ENCODE results near the gene ACTL7A.
"Not testable (repeated sequence)": the region's sequence is repeated elsewhere in the genome, so short reads cannot be mapped to it uniquely, and the experiment has no call there.

The ACTL7A gene

GRCh38 chr9:108848296-108848695, 13.8 kb upstream of the ACTL7A start:
- H3K36me3 ChIP-seq (ENCODE audit: control insufficient read depth, insufficient read depth, low read length); H3K27ac ChIP-seq (ENCODE audit: low read length); DNase-seq (ENCODE audit: low read depth, low spot score); H3K4me3 ChIP-seq (ENCODE audit: low read length); H3K4me1 ChIP-seq (ENCODE audit: control insufficient read depth, insufficient read depth, low read length); H3K9me3 ChIP-seq (ENCODE audit: control insufficient read depth, insufficient read depth, low read length); H3K27me3 ChIP-seq (ENCODE audit: control insufficient read depth, insufficient read depth, low read length): not testable (repeated sequence)
- WGBS (ENCODE audit: insufficient coverage, insufficient read length) = no CpG with 5 or more reads among the region's 8 CpGs

GRCh38 chr9:108850293-108850897, 11.7 kb upstream of the ACTL7A start:
- no CpG with 5 or more reads among the region's 3 CpGs for WGBS (ENCODE audit: insufficient coverage, insufficient read length)
- no peak for DNase-seq (ENCODE audit: low read depth, low spot score)
- H3K27ac ChIP-seq (ENCODE audit: low read length) = no peak overlapping the region
- no peak overlapping the region for H3K4me3 ChIP-seq (ENCODE audit: low read length)
- no peaks in the 10 kb centered on the region for H3K27me3 ChIP-seq (ENCODE audit: control insufficient read depth, insufficient read depth, low read length)
- no peaks in the 10 kb centered on the region for H3K9me3 ChIP-seq (ENCODE audit: control insufficient read depth, insufficient read depth, low read length)
- H3K4me1 ChIP-seq (ENCODE audit: control insufficient read depth, insufficient read depth, low read length) = no peaks in the 10 kb centered on the region
- no peaks in the 10 kb centered on the region for H3K36me3 ChIP-seq (ENCODE audit: control insufficient read depth, insufficient read depth, low read length)

- Histone ChIP-seq H3K9me3 (ENCODE audit: control insufficient read depth, insufficient read depth, low read length) (no peaks in the 10 kb centered on the region), H3K27me3 (ENCODE audit: control insufficient read depth, insufficient read depth, low read length) (no peaks in the 10 kb centered on the region), H3K27ac (ENCODE audit: low read length) (no peak overlapping the region), H3K36me3 (ENCODE audit: control insufficient read depth, insufficient read depth, low read length) (no peaks in the 10 kb centered on the region), H3K4me1 (ENCODE audit: control insufficient read depth, insufficient read depth, low read length) (no peaks in the 10 kb centered on the region), H3K4me3 (ENCODE audit: low read length) (no peak overlapping the region)
- DNase-seq (ENCODE audit: low read depth, low spot score) = no peak
- no CpG with 5 or more reads among the region's 3 CpGs for WGBS (ENCODE audit: insufficient coverage, insufficient read length)
These were observed 10.9 kb upstream of the ACTL7A start for GRCh38 chr9:108851138-108851537.

- no peak for DNase-seq (ENCODE audit: low read depth, low spot score)
- Histone ChIP-seq H3K36me3 (ENCODE audit: control insufficient read depth, insufficient read depth, low read length) (no peaks in the 10 kb centered on the region), H3K27me3 (ENCODE audit: control insufficient read depth, insufficient read depth, low read length) (no peaks in the 10 kb centered on the region), H3K4me3 (ENCODE audit: low read length) (no peak overlapping the region), H3K4me1 (ENCODE audit: control insufficient read depth, insufficient read depth, low read length) (no peaks in the 10 kb centered on the region), H3K27ac (ENCODE audit: low read length) (no peak overlapping the region), H3K9me3 (ENCODE audit: control insufficient read depth, insufficient read depth, low read length) (no peaks in the 10 kb centered on the region)
- no CpG with 5 or more reads among the region's 1 CpG for WGBS (ENCODE audit: insufficient coverage, insufficient read length)
These were observed 10.0 kb upstream of the ACTL7A start for GRCh38 chr9:108852079-108852478.

GRCh38 chr9:108854094-108854493, 8.0 kb upstream of the ACTL7A start:
- no CpG with 5 or more reads among the region's 3 CpGs for WGBS (ENCODE audit: insufficient coverage, insufficient read length)
- no peaks in the 10 kb centered on the region for H3K4me1 ChIP-seq (ENCODE audit: control insufficient read depth, insufficient read depth, low read length)
- H3K36me3 ChIP-seq (ENCODE audit: control insufficient read depth, insufficient read depth, low read length) = no peaks in the 10 kb centered on the region
- H3K27ac ChIP-seq (ENCODE audit: low read length) = no peak overlapping the region
- no peaks in the 10 kb centered on the region for H3K27me3 ChIP-seq (ENCODE audit: control insufficient read depth, insufficient read depth, low read length)
- H3K9me3 ChIP-seq (ENCODE audit: control insufficient read depth, insufficient read depth, low read length) = no peaks in the 10 kb centered on the region
- no peak overlapping the region for H3K4me3 ChIP-seq (ENCODE audit: low read length)
- no peak for DNase-seq (ENCODE audit: low read depth, low spot score)

GRCh38 chr9:108854641-108855528, 7.2 kb upstream of the ACTL7A start:
- Histone ChIP-seq H3K36me3 (ENCODE audit: control insufficient read depth, insufficient read depth, low read length) (no peaks in the 10 kb centered on the region), H3K4me1 (ENCODE audit: control insufficient read depth, insufficient read depth, low read length) (no peaks in the 10 kb centered on the region), H3K4me3 (ENCODE audit: low read length) (no peak overlapping the region), H3K27me3 (ENCODE audit: control insufficient read depth, insufficient read depth, low read length) (no peaks in the 10 kb centered on the region), H3K9me3 (ENCODE audit: control insufficient read depth, insufficient read depth, low read length) (no peaks in the 10 kb centered on the region), H3K27ac (ENCODE audit: low read length) (no peak overlapping the region)
- DNase-seq (ENCODE audit: low read depth, low spot score) = no peak
- WGBS (ENCODE audit: insufficient coverage, insufficient read length) = no CpG with 5 or more reads among the region's 59 CpGs

GRCh38 chr9:108855529-108855886, 6.6 kb upstream of the ACTL7A start:
- no CpG with 5 or more reads among the region's 25 CpGs for WGBS (ENCODE audit: insufficient coverage, insufficient read length)
- Histone ChIP-seq H3K27me3 (ENCODE audit: control insufficient read depth, insufficient read depth, low read length) (no peaks in the 10 kb centered on the region), H3K9me3 (ENCODE audit: control insufficient read depth, insufficient read depth, low read length) (no peaks in the 10 kb centered on the region), H3K27ac (ENCODE audit: low read length) (no peak overlapping the region), H3K36me3 (ENCODE audit: control insufficient read depth, insufficient read depth, low read length) (no peaks in the 10 kb centered on the region), H3K4me3 (ENCODE audit: low read length) (no peak overlapping the region), H3K4me1 (ENCODE audit: control insufficient read depth, insufficient read depth, low read length) (no peaks in the 10 kb centered on the region)
- no peak for DNase-seq (ENCODE audit: low read depth, low spot score)

- no CpG with 5 or more reads among the region's 7 CpGs for WGBS (ENCODE audit: insufficient coverage, insufficient read length)
- DNase-seq (ENCODE audit: low read depth, low spot score) = no peak
- H3K27ac ChIP-seq (ENCODE audit: low read length) = no peak within 1 kb of the TSS
- no peak within 1 kb of the TSS for H3K4me3 ChIP-seq (ENCODE audit: low read length)
- H3K4me1 ChIP-seq (ENCODE audit: control insufficient read depth, insufficient read depth, low read length) = no peaks in the 10 kb centered on the region
- H3K27me3 ChIP-seq (ENCODE audit: control insufficient read depth, insufficient read depth, low read length) = no peaks in the 10 kb centered on the region
- no peaks in the 10 kb centered on the region for H3K36me3 ChIP-seq (ENCODE audit: control insufficient read depth, insufficient read depth, low read length)
- H3K9me3 ChIP-seq (ENCODE audit: control insufficient read depth, insufficient read depth, low read length) = no peaks in the 10 kb centered on the region
These were observed 6.2 kb upstream of the ACTL7A start, which contains the start of gene ACTL7B for GRCh38 chr9:108855888-108856287. Gene ACTL7B (minus strand): TSS chr9:108855986. CDS start chr9:108855930, 56 bp downstream.

- no peak for DNase-seq (ENCODE audit: low read depth, low spot score)
- no peaks in the 10 kb centered on the region for H3K9me3 ChIP-seq (ENCODE audit: control insufficient read depth, insufficient read depth, low read length)
These were observed 4.5 kb upstream of the ACTL7A start for GRCh38 chr9:108857572-108857971.

GRCh38 chr9:108859459-108860114, 2.5 kb upstream of the ACTL7A start:
- Histone ChIP-seq H3K9me3 (ENCODE audit: control insufficient read depth, insufficient read depth, low read length) (no peaks in the 10 kb centered on the region), H3K4me3 (ENCODE audit: low read length) (no peak overlapping the region), H3K36me3 (ENCODE audit: control insufficient read depth, insufficient read depth, low read length) (no peaks in the 10 kb centered on the region), H3K27me3 (ENCODE audit: control insufficient read depth, insufficient read depth, low read length) (no peaks in the 10 kb centered on the region), H3K4me1 (ENCODE audit: control insufficient read depth, insufficient read depth, low read length) (no peaks in the 10 kb centered on the region), H3K27ac (ENCODE audit: low read length) (no peak overlapping the region)
- no CpG with 5 or more reads among the region's 3 CpGs for WGBS (ENCODE audit: insufficient coverage, insufficient read length)
- DNase-seq (ENCODE audit: low read depth, low spot score) = no peak

More at GRCh38 chr9:108857572-108857971, 4.5 kb upstream of the ACTL7A start:
- no CpG with 5 or more reads among the region's 6 CpGs for WGBS (ENCODE audit: insufficient coverage, insufficient read length)
- H3K27ac ChIP-seq (ENCODE audit: low read length) = no peak overlapping the region
- no peaks in the 10 kb centered on the region for H3K27me3 ChIP-seq (ENCODE audit: control insufficient read depth, insufficient read depth, low read length)
- no peaks in the 10 kb centered on the region for H3K4me1 ChIP-seq (ENCODE audit: control insufficient read depth, insufficient read depth, low read length)
- no peak overlapping the region for H3K4me3 ChIP-seq (ENCODE audit: low read length)
- no peaks in the 10 kb centered on the region for H3K36me3 ChIP-seq (ENCODE audit: control insufficient read depth, insufficient read depth, low read length)

All from iPS DF 6.9 (cell line).